Endothelial cell of umbilical vein (primary cell): Measurements from ENCODE around the gene LPP. TPM values are rescaled to one million over a fixed set of nuclear protein-coding genes. Genes with fewer than 3 reads are reported as not detected.

Experiments used
- BruUV-seq: library from RNA; stranded (reverse); fragments of 400-500 nt; replicated peaks from 2 replicates; lab custom pipeline; 2021; lab: Mats Ljungman, UMichigan
- CTCF ChIA-PET: fragments of 300-600, 350-600 bp; sonication (Branson Sonifier 250); formaldehyde crosslinking; loops from one replicate; lab custom pipeline; 2021; ENCODE audit warnings: antibody characterized with exemption, inconsistent platforms; lab: Charles Lee
- POLR2A ChIA-PET: fragments of 300-600, 350-600 bp; sonication (Branson Sonifier 250); formaldehyde crosslinking; loops from one replicate; lab custom pipeline; 2021; ENCODE audit warnings: antibody characterized with exemption, inconsistent platforms; lab: Charles Lee
- DNase-seq: peaks from one replicate; pipeline ENCODE4 v3.0.0-alpha.2; 2011; ENCODE audit warnings: low read depth, low spot score
- FAIRE-seq: peaks from 2 replicates; lab custom pipeline; 2011; peaks lifted over from hg19 to GRCh38; lab: Jason Lieb, UNC
- H2AFZ ChIP-seq: 2 replicates; pipeline ENCODE4 v1.6.0; 2012; ENCODE audit warnings: low read depth, low read length, control low read depth, inconsistent platforms
- H3K27ac ChIP-seq: 2 replicates; pipeline ENCODE4 v1.5.1; 2011; ENCODE audit warnings: low read depth, mild to moderate bottlenecking, control low read depth, low read length, moderate library complexity; ENCODE audit not compliant: insufficient read depth
- H3K27me3 ChIP-seq, 2 experiments: 2 replicates each; pipeline versions ENCODE4 v1.6.0 to v1.6.1; 2011; ENCODE audit warnings: low read length in 2 of 2, mixed read lengths in 1 of 2; ENCODE audit not compliant: control insufficient read depth in 2 of 2, insufficient read depth in 2 of 2
- H3K36me3 ChIP-seq, 2 experiments: 2 replicates in 1 of 2; 3 replicates in 1 of 2; pipeline ENCODE4 v1.5.1; 2011; ENCODE audit warnings: low read length in 2 of 2, mild to moderate bottlenecking in 1 of 2, moderate library complexity in 1 of 2; ENCODE audit not compliant: control insufficient read depth in 2 of 2, insufficient read depth in 2 of 2; ENCODE audit errors: extremely low read depth in 1 of 2
- H3K4me1 ChIP-seq: 3 replicates; pipeline ENCODE4 v1.5.1; 2011; ENCODE audit warnings: mild to moderate bottlenecking, low read length; ENCODE audit not compliant: control insufficient read depth, insufficient read depth; ENCODE audit errors: extremely low read depth
- H3K4me2 ChIP-seq: 2 replicates; pipeline ENCODE4 v1.6.1; 2011; ENCODE audit warnings: low read length, control low read depth, mixed read lengths; ENCODE audit not compliant: insufficient read depth
- H3K4me3 ChIP-seq, 3 experiments: fragments of 200-600 bp in 1 of 3; sonication (generic), shearing (Covaris generic) in 1 of 3; replicated peaks in 1 of 3; 2 replicates each; pipeline ENCODE4 v1.5.1; 2011 to 2016; ENCODE audit warnings: control low read depth in 3 of 3, low read length in 3 of 3, mild to moderate bottlenecking in 2 of 3, inconsistent platforms in 1 of 3, low read depth in 1 of 3, moderate library complexity in 1 of 3; ENCODE audit not compliant: insufficient read depth in 1 of 3
- H3K79me2 ChIP-seq: 2 replicates; pipeline ENCODE4 v1.6.0; 2012; ENCODE audit warnings: low read length, inconsistent platforms; ENCODE audit not compliant: control insufficient read depth, insufficient read depth
- H3K9ac ChIP-seq: replicated peaks from 2 replicates; pipeline ENCODE3; 2011; ENCODE audit warnings: low read length, control low read depth; ENCODE audit not compliant: insufficient read depth; ENCODE audit errors: extremely low read depth
- H3K9me1 ChIP-seq: replicated peaks from 3 replicates; pipeline ENCODE4 v1.6.0; 2011; ENCODE audit warnings: mild to moderate bottlenecking, low read length; ENCODE audit not compliant: control insufficient read depth, insufficient read depth; ENCODE audit errors: extremely low read depth
- H3K9me3 ChIP-seq: replicated peaks from 2 replicates; pipeline ENCODE4 v1.5.1; 2012; ENCODE audit warnings: low read length, inconsistent platforms; ENCODE audit not compliant: control insufficient read depth, insufficient read depth
- H4K20me1 ChIP-seq: replicated peaks from 2 replicates; pipeline ENCODE3; 2011; ENCODE audit warnings: mild to moderate bottlenecking, low read length; ENCODE audit not compliant: control insufficient read depth, insufficient read depth; ENCODE audit errors: extremely low read depth
- CTCF ChIP-seq, 2 donors: IDR thresholded peaks; 1 replicate in 1 of 2; 2 replicates in 1 of 2; pipeline ENCODE4 v1.5.1; 2011; ENCODE audit warnings: low read length in 2 of 2, mild to moderate bottlenecking in 2 of 2, moderate library complexity in 2 of 2, control low read depth in 1 of 2, inconsistent platforms in 1 of 2, low read depth in 1 of 2; ENCODE audit not compliant: insufficient read depth in 1 of 2; ENCODE audit errors: extremely low read depth in 1 of 2
- FOS ChIP-seq: IDR thresholded peaks from 2 replicates; pipeline ENCODE4 v1.6.1; 2011; ENCODE audit warnings: mild to moderate bottlenecking, low read length, moderate library complexity, borderline replicate concordance; ENCODE audit not compliant: insufficient read depth
- GATA2 ChIP-seq: IDR thresholded peaks from 2 replicates; pipeline ENCODE4 v1.7.0; 2011; ENCODE audit warnings: low read depth, mild to moderate bottlenecking, moderate library complexity, mixed read lengths, low read length; ENCODE audit not compliant: insufficient read length, insufficient read depth
- MYC ChIP-seq: IDR thresholded peaks from one replicate; pipeline ENCODE4 v1.6.1; 2011; ENCODE audit warnings: mild to moderate bottlenecking, low read depth, low read length
- POLR2AphosphoS5 ChIP-seq: IDR thresholded peaks from 2 replicates; pipeline ENCODE4 v1.6.1; 2012; ENCODE audit warnings: low read depth, mild to moderate bottlenecking, control low read depth, low read length, moderate library complexity; ENCODE audit not compliant: insufficient read depth
- dilution Hi-C: fragments of 300-500 bp; cut with MboI; formaldehyde crosslinking; loops from one replicate; pipeline ENCODE4 v1.15.0; 2019; ENCODE audit warnings: low sequenced_read_pairs; ENCODE audit not compliant: extremely low pct_ligation_motif_present
- intact Hi-C: fragments of 100-400 bp; cut with micrococcal nuclease; formaldehyde crosslinking; loops from one replicate; pipeline ENCODE4 v1.10.0; 2022
- polyA plus RNA-seq, 4 experiments: library from polyadenylated mRNA; depleted of rRNA in 3 of 4; stranded (reverse) in 3 of 4; unstranded in 1 of 4; fragments of >200 nt; gene quantifications; 2 replicates each; pipeline versions ENCODE4 v1.2.1 to v1.2.3, GENCODE V29; 2011 to 2012; ENCODE audit warnings: missing spikeins in 1 of 4
- total RNA-seq: library from RNA; stranded (reverse); gene quantifications from 2 replicates; pipeline ENCODE4 v1.2.3, GENCODE V29; 2021

LPP gene
- total and polyA plus RNA-seq, 2 donors (not counting 3 experiments of a cell fraction or from before 2014, with no cell fraction given) = 16.9 to 153 TPM

- intact Hi-C loops = no loop called here
- Histone ChIP-seq H2AFZ (no peak overlapping the region), H3K9ac (peak overlapping the region; percentile 49), H3K4me2 (peak overlapping the region; percentile 29), H3K36me3 (no peaks in the 10 kb centered on the region), H3K9me1 (no peaks in the 10 kb centered on the region), H3K9me3 (no peaks in the 10 kb centered on the region), H4K20me1 (no peaks in the 10 kb centered on the region), H3K79me2 (peaks cover 44% of the 10 kb centered on the region), H3K4me3 (no peak overlapping the region), H3K4me1 (peaks cover 69% of the 10 kb centered on the region), H3K27ac (peak overlapping the region; percentile 70), H3K27me3 (no peaks in the 10 kb centered on the region)
- FAIRE-seq = peak; percentile 86
- ChIA-PET CTCF (interaction anchor here (0.7 to 3.1 kb wide), 9 partner anchors 9 to 684 kb away, joined by 3 to 13 read pairs (median 3); no protein-coding TSS in a partner anchor), POLR2A (interaction anchor here (0.6 to 1.5 kb wide), 3 partner anchors 14 to 527 kb away, joined by 3 to 6 read pairs (median 3); no protein-coding TSS in a partner anchor)
- dilution Hi-C loops = no loop called here
- BruUV-seq = no TSS peak
- DNase-seq = peak; percentile 84
- TF ChIP-seq CTCF (IDR thresholded peaks at IDR 0.05; ENCODE audit: extremely low read depth in 1 of 2, insufficient read depth in 1 of 2, low read depth in 1 of 2, low read length in 2 of 2) (no peak), GATA2 (peak; percentile 22), FOS (peak; percentile 43), MYC (no peak), POLR2AphosphoS5 (peak; percentile 34)
These were observed 116.5 kb downstream of the LPP start for GRCh38 chr3:188270423-188270972.
